ENCODE data around the gene RFX7.

RFX7 gene

GRCh38 chr15:56248311-56248992 is 4.8 kb upstream of the RFX7 start:
- DNase-seq = no peak

GRCh38 chr15:56247266-56247665 is 3.6 kb upstream of the RFX7 start:
- no peak for ATAC-seq (ENCODE audit: insufficient read depth, low read depth)
- no peak overlapping the region for H3K4me2 ChIP-seq (ENCODE audit: insufficient read depth, low read length)
- no peaks in the 10 kb centered on the region for H3K27me3 ChIP-seq (ENCODE audit: insufficient read depth, low read length, poor library complexity)
- no peaks in the 10 kb centered on the region; the same call in 1 of the 2 replicates for H3K36me3 ChIP-seq (ENCODE audit: insufficient read depth, low read length)
- H3K9me3 ChIP-seq (ENCODE audit: insufficient read depth, low read length, severe bottlenecking) = no peaks in the 10 kb centered on the region
- no peak overlapping the region for H2AFZ ChIP-seq (ENCODE audit: low read depth, low read length)
- H3K27ac ChIP-seq (ENCODE audit: low read length) = no peak overlapping the region
- no peak for DNase-seq
- H3K4me3 ChIP-seq (ENCODE audit: low read depth in 1 of 2, low read length in 2 of 2) = no peak overlapping the region
- no peak overlapping the region for H3K9ac ChIP-seq (ENCODE audit: low read depth, low read length)
- TF ChIP-seq, protein P1, sequence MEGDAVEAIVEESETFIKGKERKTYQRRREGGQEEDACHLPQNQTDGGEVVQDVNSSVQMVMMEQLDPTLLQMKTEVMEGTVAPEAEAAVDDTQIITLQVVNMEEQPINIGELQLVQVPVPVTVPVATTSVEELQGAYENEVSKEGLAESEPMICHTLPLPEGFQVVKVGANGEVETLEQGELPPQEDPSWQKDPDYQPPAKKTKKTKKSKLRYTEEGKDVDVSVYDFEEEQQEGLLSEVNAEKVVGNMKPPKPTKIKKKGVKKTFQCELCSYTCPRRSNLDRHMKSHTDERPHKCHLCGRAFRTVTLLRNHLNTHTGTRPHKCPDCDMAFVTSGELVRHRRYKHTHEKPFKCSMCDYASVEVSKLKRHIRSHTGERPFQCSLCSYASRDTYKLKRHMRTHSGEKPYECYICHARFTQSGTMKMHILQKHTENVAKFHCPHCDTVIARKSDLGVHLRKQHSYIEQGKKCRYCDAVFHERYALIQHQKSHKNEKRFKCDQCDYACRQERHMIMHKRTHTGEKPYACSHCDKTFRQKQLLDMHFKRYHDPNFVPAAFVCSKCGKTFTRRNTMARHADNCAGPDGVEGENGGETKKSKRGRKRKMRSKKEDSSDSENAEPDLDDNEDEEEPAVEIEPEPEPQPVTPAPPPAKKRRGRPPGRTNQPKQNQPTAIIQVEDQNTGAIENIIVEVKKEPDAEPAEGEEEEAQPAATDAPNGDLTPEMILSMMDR (IDR thresholded peaks at IDR 0.05; ENCODE audit: borderline replicate concordance, extremely low read depth, low read length, poor library complexity, severe bottlenecking) = no peak
- TF ChIP-seq EZH2 (IDR thresholded peaks at IDR 0.05; ENCODE audit: borderline replicate concordance, low read depth, low read length, severe bottlenecking) = no peak
- peaks cover 30% of the 10 kb centered on the region for H3K79me2 ChIP-seq (ENCODE audit: insufficient read depth, low read length)
- no peaks in the 10 kb centered on the region for H4K20me1 ChIP-seq (ENCODE audit: insufficient read depth, low read length)
- peaks cover 22% of the 10 kb centered on the region for H3K4me1 ChIP-seq (ENCODE audit: insufficient read depth, low read length)

More at GRCh38 chr15:56248311-56248992, 4.8 kb upstream of the RFX7 start:
- ATAC-seq (ENCODE audit: insufficient read depth, low read depth) = no peak
- H3K4me3 ChIP-seq (ENCODE audit: low read depth in 1 of 2, low read length in 2 of 2) = no peak overlapping the region
- H3K36me3 ChIP-seq (ENCODE audit: insufficient read depth, low read length) = no peaks in the 10 kb centered on the region
- TF ChIP-seq, protein P1 (IDR thresholded peaks at IDR 0.05; ENCODE audit: borderline replicate concordance, extremely low read depth, low read length, poor library complexity, severe bottlenecking) = no peak
- no peak for TF ChIP-seq EZH2 (IDR thresholded peaks at IDR 0.05; ENCODE audit: borderline replicate concordance, low read depth, low read length, severe bottlenecking)
- H4K20me1 ChIP-seq (ENCODE audit: insufficient read depth, low read length) = no peaks in the 10 kb centered on the region
- H3K79me2 ChIP-seq (ENCODE audit: insufficient read depth, low read length) = peaks cover 18% of the 10 kb centered on the region
- H3K9me3 ChIP-seq (ENCODE audit: insufficient read depth, low read length, severe bottlenecking) = no peaks in the 10 kb centered on the region
- H3K4me2 ChIP-seq (ENCODE audit: insufficient read depth, low read length) = no peak overlapping the region
- H3K9ac ChIP-seq (ENCODE audit: low read depth, low read length) = no peak overlapping the region
- H3K4me1 ChIP-seq (ENCODE audit: insufficient read depth, low read length) = peaks cover 22% of the 10 kb centered on the region
- no peaks in the 10 kb centered on the region for H3K27me3 ChIP-seq (ENCODE audit: insufficient read depth, low read length, poor library complexity)
- no peak overlapping the region for H2AFZ ChIP-seq (ENCODE audit: low read depth, low read length)
- no peak overlapping the region for H3K27ac ChIP-seq (ENCODE audit: low read length)

GRCh38 chr15:56245871-56246814 is 2.5 kb upstream of the RFX7 start:
- peak; percentile 68 for ATAC-seq (ENCODE audit: insufficient read depth, low read depth)
- Histone ChIP-seq H3K27me3 (ENCODE audit: insufficient read depth, low read length, poor library complexity) (no peaks in the 10 kb centered on the region), H4K20me1 (ENCODE audit: insufficient read depth, low read length) (peaks cover 5% of the 10 kb centered on the region; the same call in 1 of the 2 replicates), H3K9me3 (ENCODE audit: insufficient read depth, low read length, severe bottlenecking) (no peaks in the 10 kb centered on the region), H3K79me2 (ENCODE audit: insufficient read depth, low read length) (peaks cover 41% of the 10 kb centered on the region), H3K4me1 (ENCODE audit: insufficient read depth, low read length) (peaks cover 30% of the 10 kb centered on the region), H2AFZ (ENCODE audit: low read depth, low read length) (peak overlapping the region; percentile 66), H3K4me3 (ENCODE audit: low read depth in 1 of 2, low read length in 2 of 2) (peak overlapping the region; percentile 21 to 62; a peak in 3 of 4 replicates), H3K27ac (ENCODE audit: low read length) (peak overlapping the region; percentile 97), H3K36me3 (ENCODE audit: insufficient read depth, low read length) (no peaks in the 10 kb centered on the region; the same call in 1 of the 2 replicates), H3K9ac (ENCODE audit: low read depth, low read length) (peak overlapping the region; percentile 87), H3K4me2 (ENCODE audit: insufficient read depth, low read length) (peak overlapping the region; percentile 70)
- TF ChIP-seq, protein P1 (IDR thresholded peaks at IDR 0.05; ENCODE audit: borderline replicate concordance, extremely low read depth, low read length, poor library complexity, severe bottlenecking) = peak; percentile 100
- TF ChIP-seq EZH2 (IDR thresholded peaks at IDR 0.05; ENCODE audit: borderline replicate concordance, low read depth, low read length, severe bottlenecking) = no peak
- DNase-seq = peak; percentile 91

Data from DND-41 (cell line).